ENCODE data around the gene CUEDC2.
"Not testable (repeated sequence)": the region's sequence is repeated elsewhere in the genome, so short reads cannot be mapped to it uniquely, and the experiment has no call there.

The CUEDC2 gene

GRCh38 chr10:102432162-102432950, at the start of gene CUEDC2:
TSS of gene CUEDC2 (minus strand) at chr10:102432574. CDS start at chr10:102425188, 7,386 bp downstream.
- peak; percentile 99 for DNase-seq

GRCh38 chr10:102480396-102480795, 48.0 kb upstream of the CUEDC2 start:
- DNase-seq = no peak

- DNase-seq = no peak
Observed at GRCh38 chr10:102479651-102480050, 47.3 kb upstream of the CUEDC2 start.

GRCh38 chr10:102476466-102477141, 44.2 kb upstream of the CUEDC2 start:
- DNase-seq = no peak

GRCh38 chr10:102475451-102476040, 43.2 kb upstream of the CUEDC2 start:
- DNase-seq = no peak

GRCh38 chr10:102473445-102474331, 41.3 kb upstream of the CUEDC2 start:
- DNase-seq = no peak

- no peak for DNase-seq
Observed at GRCh38 chr10:102470579-102471546, 38.5 kb upstream of the CUEDC2 start.

GRCh38 chr10:102468683-102469082, 36.3 kb upstream of the CUEDC2 start:
- no peak for DNase-seq

GRCh38 chr10:102467971-102468438, 35.6 kb upstream of the CUEDC2 start:
- DNase-seq = no peak

GRCh38 chr10:102467318-102467717, 34.9 kb upstream of the CUEDC2 start:
- DNase-seq = no peak

GRCh38 chr10:102465466-102465865, 33.1 kb upstream of the CUEDC2 start:
- DNase-seq = no peak

- no peak for DNase-seq
Observed at GRCh38 chr10:102463983-102464382, 31.6 kb upstream of the CUEDC2 start.

GRCh38 chr10:102462512-102463054, 30.2 kb upstream of the CUEDC2 start:
- DNase-seq = no peak

- peak; percentile 97 for DNase-seq
Observed at GRCh38 chr10:102461187-102462054, 29.0 kb upstream of the CUEDC2 start.

- peak; percentile 47 for DNase-seq
Observed at GRCh38 chr10:102460836-102461186, 28.4 kb upstream of the CUEDC2 start.

GRCh38 chr10:102458656-102459055, 26.3 kb upstream of the CUEDC2 start:
- DNase-seq = no peak

- DNase-seq = no peak
Observed at GRCh38 chr10:102457591-102458150, 25.3 kb upstream of the CUEDC2 start.

GRCh38 chr10:102455893-102456471, 23.6 kb upstream of the CUEDC2 start:
- DNase-seq = no peak

- not testable (repeated sequence) for DNase-seq
Observed at GRCh38 chr10:102454662-102455487, 22.5 kb upstream of the CUEDC2 start.
